ENCODE data around the gene MID1.

Gene MID1

DNA sequence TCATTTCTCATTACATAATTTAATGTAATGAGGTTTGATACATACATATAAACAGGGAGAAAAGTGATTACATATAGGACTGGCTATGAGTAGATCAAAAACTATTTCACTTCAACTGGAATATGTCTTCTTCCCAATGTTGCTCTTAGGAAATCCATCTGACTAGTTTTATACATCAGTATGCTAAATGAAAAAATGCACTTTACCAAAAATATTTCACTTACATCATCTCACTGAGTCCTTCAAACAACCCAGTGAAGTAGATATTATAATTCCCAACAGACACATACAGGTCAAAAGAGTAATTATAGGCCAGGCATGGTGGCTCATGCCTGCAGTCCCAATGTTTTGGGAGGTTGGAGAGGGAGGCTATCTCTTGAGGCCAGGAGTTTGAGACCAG, 215.9 kb downstream of the MID1 start:
- Histone ChIP-seq H3K9me3 (ENCODE audit: control insufficient read depth, low read length) (no peaks in the 10 kb centered on the region), H2AK5ac (ENCODE audit: low read length, severe bottlenecking) (no peak overlapping the region), H3K4ac (ENCODE audit: low read depth in 1 of 2, low read length in 2 of 2) (no peak overlapping the region), H3K4me1 (ENCODE audit: control insufficient read depth, insufficient read depth, low read depth, low read length) (no peaks in the 10 kb centered on the region), H2AFZ (ENCODE audit: low read depth, low read length) (no peak overlapping the region), H2BK15ac (ENCODE audit: low read depth, poor library complexity, severe bottlenecking) (no peak overlapping the region), H3K4me2 (ENCODE audit: low read length, poor library complexity, severe bottlenecking) (no peak overlapping the region), H3K27me3 (ENCODE audit: control insufficient read depth in 1 of 2, insufficient read depth in 1 of 2, low read length in 2 of 2) (no peaks in the 10 kb centered on the region), H4K91ac (ENCODE audit: low read length) (no peak overlapping the region), H3K18ac (ENCODE audit: low read depth in 1 of 2, low read length in 2 of 2) (no peak overlapping the region), H3K27ac (ENCODE audit: low read length, poor library complexity, severe bottlenecking) (no peak overlapping the region), H2BK5ac (ENCODE audit: low read depth, low read length, poor library complexity, severe bottlenecking) (no peak overlapping the region), H3K9ac (ENCODE audit: low read length) (no peak overlapping the region), H2BK120ac (ENCODE audit: low read depth, low read length) (no peak overlapping the region), H3K36me3 (ENCODE audit: control insufficient read depth in 1 of 2, insufficient read depth in 2 of 2, low read depth in 1 of 2, low read length in 2 of 2) (no peaks in the 10 kb centered on the region), H2BK12ac (ENCODE audit: low read length in 2 of 2) (no peak overlapping the region), H4K8ac (ENCODE audit: low read length) (no peak overlapping the region), H3K14ac (ENCODE audit: low read length in 2 of 2) (no peak overlapping the region), H3K23ac (ENCODE audit: low read length in 2 of 2) (no peak overlapping the region), H3K4me3 (ENCODE audit: insufficient read depth in 1 of 2, low read depth in 1 of 2, low read length in 2 of 2) (no peak overlapping the region), H3K79me1 (replicated peaks; ENCODE audit: low read length, poor library complexity, severe bottlenecking) (no peaks in the 10 kb centered on the region)
- no peak for DNase-seq

DNA sequence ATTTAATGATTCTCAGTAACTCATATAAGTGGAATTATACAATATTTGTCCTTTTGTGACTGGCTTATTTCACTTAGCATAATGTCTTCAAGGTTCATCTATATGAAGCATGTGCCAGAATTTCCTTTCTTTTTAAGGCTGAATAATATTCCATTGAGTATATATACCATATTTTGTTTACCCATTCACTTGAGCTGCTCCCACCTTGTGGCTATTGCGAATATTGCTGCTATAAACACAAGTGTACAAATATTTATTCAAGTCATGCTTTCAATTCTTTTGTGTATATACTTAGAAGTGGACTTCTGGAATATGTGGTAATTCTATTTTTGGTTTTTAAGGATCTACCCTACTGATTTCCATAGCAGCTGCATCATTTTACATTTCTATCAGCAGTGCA, 219.1 kb downstream of the MID1 start:
- Histone ChIP-seq H2BK120ac (ENCODE audit: low read depth, low read length) (no peak overlapping the region), H3K4me3 (ENCODE audit: insufficient read depth in 1 of 2, low read depth in 1 of 2, low read length in 2 of 2) (no peak overlapping the region), H3K36me3 (ENCODE audit: control insufficient read depth in 1 of 2, insufficient read depth in 2 of 2, low read depth in 1 of 2, low read length in 2 of 2) (no peaks in the 10 kb centered on the region), H3K79me1 (replicated peaks; ENCODE audit: low read length, poor library complexity, severe bottlenecking) (no peaks in the 10 kb centered on the region), H3K9me3 (ENCODE audit: control insufficient read depth, low read length) (no peaks in the 10 kb centered on the region), H3K4ac (ENCODE audit: low read depth in 1 of 2, low read length in 2 of 2) (no peak overlapping the region), H3K27me3 (ENCODE audit: control insufficient read depth in 1 of 2, insufficient read depth in 1 of 2, low read length in 2 of 2) (no peaks in the 10 kb centered on the region), H3K4me1 (ENCODE audit: control insufficient read depth, insufficient read depth, low read depth, low read length) (no peaks in the 10 kb centered on the region), H2AFZ (ENCODE audit: low read depth, low read length) (no peak overlapping the region), H2AK5ac (ENCODE audit: low read length, severe bottlenecking) (no peak overlapping the region), H4K91ac (ENCODE audit: low read length) (no peak overlapping the region), H2BK12ac (ENCODE audit: low read length in 2 of 2) (no peak overlapping the region), H3K23ac (ENCODE audit: low read length in 2 of 2) (no peak overlapping the region), H4K8ac (ENCODE audit: low read length) (no peak overlapping the region), H3K14ac (ENCODE audit: low read length in 2 of 2) (no peak overlapping the region), H3K4me2 (ENCODE audit: low read length, poor library complexity, severe bottlenecking) (no peak overlapping the region), H3K18ac (ENCODE audit: low read depth in 1 of 2, low read length in 2 of 2) (no peak overlapping the region), H3K9ac (ENCODE audit: low read length) (no peak overlapping the region), H3K27ac (ENCODE audit: low read length, poor library complexity, severe bottlenecking) (no peak overlapping the region), H2BK5ac (ENCODE audit: low read depth, low read length, poor library complexity, severe bottlenecking) (no peak overlapping the region), H2BK15ac (ENCODE audit: low read depth, poor library complexity, severe bottlenecking) (no peak overlapping the region)
- DNase-seq: no peak
- WGBS: no CpG with 5 or more reads among the region's 1 CpG

GRCh38 chrX:10399043-10399741, 221.2 kb downstream of the MID1 start:
- Histone ChIP-seq H3K4ac (ENCODE audit: low read depth in 1 of 2, low read length in 2 of 2) (no peak overlapping the region), H3K23ac (ENCODE audit: low read length in 2 of 2) (no peak overlapping the region), H3K4me3 (ENCODE audit: insufficient read depth in 1 of 2, low read depth in 1 of 2, low read length in 2 of 2) (no peak overlapping the region), H3K14ac (ENCODE audit: low read length in 2 of 2) (no peak overlapping the region), H3K9me3 (ENCODE audit: control insufficient read depth, low read length) (no peaks in the 10 kb centered on the region), H3K27ac (ENCODE audit: low read length, poor library complexity, severe bottlenecking) (no peak overlapping the region), H3K4me1 (ENCODE audit: control insufficient read depth, insufficient read depth, low read depth, low read length) (no peaks in the 10 kb centered on the region), H3K9ac (ENCODE audit: low read length) (no peak overlapping the region), H3K79me1 (replicated peaks; ENCODE audit: low read length, poor library complexity, severe bottlenecking) (no peaks in the 10 kb centered on the region), H2AFZ (ENCODE audit: low read depth, low read length) (no peak overlapping the region), H2BK5ac (ENCODE audit: low read depth, low read length, poor library complexity, severe bottlenecking) (no peak overlapping the region), H3K18ac (ENCODE audit: low read depth in 1 of 2, low read length in 2 of 2) (peak overlapping the region in 1 of 2 experiments; percentile 2), H2BK12ac (ENCODE audit: low read length in 2 of 2) (no peak overlapping the region), H3K36me3 (ENCODE audit: control insufficient read depth in 1 of 2, insufficient read depth in 2 of 2, low read depth in 1 of 2, low read length in 2 of 2) (no peaks in the 10 kb centered on the region), H4K91ac (ENCODE audit: low read length) (no peak overlapping the region), H3K4me2 (ENCODE audit: low read length, poor library complexity, severe bottlenecking) (no peak overlapping the region), H2BK120ac (ENCODE audit: low read depth, low read length) (no peak overlapping the region), H3K27me3 (ENCODE audit: control insufficient read depth in 1 of 2, insufficient read depth in 1 of 2, low read length in 2 of 2) (no peaks in the 10 kb centered on the region), H2BK15ac (ENCODE audit: low read depth, poor library complexity, severe bottlenecking) (no peak overlapping the region), H4K8ac (ENCODE audit: low read length) (no peak overlapping the region), H2AK5ac (ENCODE audit: low read length, severe bottlenecking) (no peak overlapping the region)
- DNase-seq: no peak

DNA sequence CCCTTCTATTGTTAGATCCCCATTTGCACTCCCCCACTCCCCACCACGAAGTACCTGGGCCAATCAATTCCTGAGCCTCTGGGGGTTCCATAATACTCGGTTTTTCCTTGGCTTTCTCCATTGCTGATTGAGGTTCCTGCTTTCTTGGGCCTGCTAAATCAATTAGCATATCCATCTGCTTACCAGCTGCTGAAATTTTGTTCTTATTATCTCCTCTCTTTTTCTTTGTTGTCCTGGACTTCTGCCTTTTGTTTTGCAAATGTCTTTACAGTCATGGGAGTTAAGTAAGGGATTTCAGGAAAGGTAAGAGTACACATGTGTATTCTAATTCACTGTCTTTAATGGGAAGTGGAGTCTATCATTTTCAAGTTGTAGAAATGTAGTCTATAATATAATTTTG, 222.2 kb downstream of the MID1 start:
- WGBS: 48% methylated on average over 2 of the region's 2 CpGs

More for the DNA sequence above, 222.2 kb downstream of the MID1 start:
- H3K14ac ChIP-seq (ENCODE audit: low read length in 2 of 2): no peak overlapping the region
- no peak overlapping the region for H2BK5ac ChIP-seq (ENCODE audit: low read depth, low read length, poor library complexity, severe bottlenecking)
- H2AK5ac ChIP-seq (ENCODE audit: low read length, severe bottlenecking): no peak overlapping the region
- DNase-seq: no peak
- no peaks in the 10 kb centered on the region for H3K27me3 ChIP-seq (ENCODE audit: control insufficient read depth in 1 of 2, insufficient read depth in 1 of 2, low read length in 2 of 2)
- no peak overlapping the region for H3K4me2 ChIP-seq (ENCODE audit: low read length, poor library complexity, severe bottlenecking)
- no peak overlapping the region for H2BK15ac ChIP-seq (ENCODE audit: low read depth, poor library complexity, severe bottlenecking)
- H2AFZ ChIP-seq (ENCODE audit: low read depth, low read length): no peak overlapping the region
- no peak overlapping the region for H3K9ac ChIP-seq (ENCODE audit: low read length)
- no peak overlapping the region for H3K4ac ChIP-seq (ENCODE audit: low read depth in 1 of 2, low read length in 2 of 2)
- H4K8ac ChIP-seq (ENCODE audit: low read length): no peak overlapping the region
- no peak overlapping the region for H2BK120ac ChIP-seq (ENCODE audit: low read depth, low read length)
- H4K91ac ChIP-seq (ENCODE audit: low read length): no peak overlapping the region
- no peak overlapping the region for H3K27ac ChIP-seq (ENCODE audit: low read length, poor library complexity, severe bottlenecking)
- no peak overlapping the region for H3K23ac ChIP-seq (ENCODE audit: low read length in 2 of 2)
- no peaks in the 10 kb centered on the region for H3K79me1 ChIP-seq (replicated peaks; ENCODE audit: low read length, poor library complexity, severe bottlenecking)
- no peaks in the 10 kb centered on the region for H3K36me3 ChIP-seq (ENCODE audit: control insufficient read depth in 1 of 2, insufficient read depth in 2 of 2, low read depth in 1 of 2, low read length in 2 of 2)
- H3K18ac ChIP-seq (ENCODE audit: low read depth in 1 of 2, low read length in 2 of 2): no peak overlapping the region
- no peaks in the 10 kb centered on the region for H3K4me1 ChIP-seq (ENCODE audit: control insufficient read depth, insufficient read depth, low read depth, low read length)
- no peaks in the 10 kb centered on the region for H3K9me3 ChIP-seq (ENCODE audit: control insufficient read depth, low read length)
- no peak overlapping the region for H3K4me3 ChIP-seq (ENCODE audit: insufficient read depth in 1 of 2, low read depth in 1 of 2, low read length in 2 of 2)
- H2BK12ac ChIP-seq (ENCODE audit: low read length in 2 of 2): no peak overlapping the region

Data from mesenchymal stem cell (in vitro differentiated cells and primary cell).